Measurements from ENCODE around the gene C1RL.

The C1RL gene

DNA sequence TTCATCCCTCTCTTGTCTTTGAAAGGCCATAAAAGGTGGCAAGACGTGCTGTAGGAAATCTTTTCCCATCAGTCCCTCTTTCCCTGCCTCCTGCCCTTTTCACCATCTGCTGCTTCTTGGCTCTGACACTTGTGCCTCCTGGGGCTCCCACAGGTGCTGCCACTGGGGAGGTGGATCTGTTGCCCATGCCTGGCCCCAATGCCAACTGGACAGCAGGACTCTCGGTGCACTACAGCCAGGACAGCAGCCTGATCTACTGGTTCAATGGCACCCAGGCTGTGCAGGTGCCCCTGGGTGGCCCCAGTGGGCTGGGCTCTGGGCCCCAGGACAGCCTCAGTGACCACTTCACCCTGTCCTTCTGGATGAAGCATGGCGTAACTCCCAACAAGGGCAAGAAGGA, 27.7 kb upstream of the C1RL start:
- DNase-seq (ENCODE audit: low spot score): no peak

GRCh38 chr12:7136071-7136470, 27.1 kb upstream of the C1RL start:
- no peak for DNase-seq (ENCODE audit: low spot score)

- DNase-seq (ENCODE audit: low spot score): no peak
Measured at GRCh38 chr12:7134396-7135166, 25.6 kb upstream of the C1RL start.

DNA sequence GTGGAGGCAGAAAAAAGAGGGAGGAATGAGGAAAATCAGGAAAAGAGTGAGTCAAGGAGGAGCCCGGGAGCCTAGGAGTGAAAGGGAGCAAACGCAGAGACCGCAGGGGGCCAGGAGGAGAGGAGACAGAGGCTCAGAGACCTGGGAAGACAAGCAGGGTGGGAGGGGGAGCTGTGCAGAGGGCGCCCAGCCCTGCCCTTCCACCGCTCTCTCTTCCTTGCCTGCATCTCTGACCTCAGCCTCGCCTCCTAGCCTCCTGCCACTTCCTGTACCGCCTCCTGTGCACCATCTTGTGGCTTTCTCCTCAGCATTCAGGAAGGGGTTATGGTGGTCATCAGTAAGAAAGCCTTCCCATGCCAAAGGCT, 22.5 kb upstream of the C1RL start:
- DNase-seq (ENCODE audit: low spot score): peak; percentile 53

- peak; percentile 77 for DNase-seq (ENCODE audit: low spot score)
Measured at GRCh38 chr12:7130701-7131501, 21.9 kb upstream of the C1RL start.

- DNase-seq (ENCODE audit: low spot score): peak; percentile 80
Measured at GRCh38 chr12:7129872-7130691, 21.1 kb upstream of the C1RL start, which contains the start of gene CLSTN3. CLSTN3 (plus strand) TSS chr12:7130371; CDS start chr12:7130649, 278 bp downstream.

DNA sequence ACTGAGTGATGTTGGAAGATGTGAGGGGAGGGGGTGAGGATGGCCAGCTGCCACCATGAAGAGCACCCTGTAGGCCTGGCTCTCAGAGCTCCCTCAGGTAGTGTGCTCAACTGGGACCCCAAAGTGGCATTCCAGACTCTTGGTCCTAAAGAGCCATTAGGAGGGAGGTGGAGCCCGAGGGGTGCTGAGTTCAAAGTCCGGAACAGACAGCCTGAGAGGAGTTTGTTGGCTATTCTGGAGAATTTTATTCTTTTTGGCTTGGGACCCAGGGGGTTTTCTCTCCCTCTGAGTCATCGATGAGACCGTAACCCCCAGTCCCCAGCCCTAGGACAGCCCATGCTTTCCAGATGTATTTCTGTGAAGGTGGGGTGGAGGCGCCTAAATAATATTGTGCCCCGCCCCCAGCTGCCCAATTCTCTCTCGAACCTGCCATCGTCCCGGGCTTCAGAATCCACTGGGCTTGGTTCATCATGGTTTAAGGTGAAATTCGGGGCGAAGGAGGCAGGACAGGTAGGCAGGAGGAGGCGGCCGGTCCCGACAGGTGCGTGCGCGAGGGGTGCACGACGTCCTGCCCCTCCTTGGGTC, 20.4 kb upstream of the C1RL start:
- DNase-seq (ENCODE audit: low spot score): no peak

GRCh38 chr12:7128681-7129286, 19.8 kb upstream of the C1RL start, which contains the start of gene RBP5:
RBP5 (minus strand) TSS chr12:7128889; CDS start chr12:7128775, 114 bp downstream.
- peak; percentile 37 for DNase-seq (ENCODE audit: low spot score)

- peak; percentile 1 for DNase-seq (ENCODE audit: low spot score)
Measured at GRCh38 chr12:7127916-7128626, 19.1 kb upstream of the C1RL start.

- no peak for DNase-seq (ENCODE audit: low spot score)
Measured at GRCh38 chr12:7125632-7126227, 16.7 kb upstream of the C1RL start.

DNA sequence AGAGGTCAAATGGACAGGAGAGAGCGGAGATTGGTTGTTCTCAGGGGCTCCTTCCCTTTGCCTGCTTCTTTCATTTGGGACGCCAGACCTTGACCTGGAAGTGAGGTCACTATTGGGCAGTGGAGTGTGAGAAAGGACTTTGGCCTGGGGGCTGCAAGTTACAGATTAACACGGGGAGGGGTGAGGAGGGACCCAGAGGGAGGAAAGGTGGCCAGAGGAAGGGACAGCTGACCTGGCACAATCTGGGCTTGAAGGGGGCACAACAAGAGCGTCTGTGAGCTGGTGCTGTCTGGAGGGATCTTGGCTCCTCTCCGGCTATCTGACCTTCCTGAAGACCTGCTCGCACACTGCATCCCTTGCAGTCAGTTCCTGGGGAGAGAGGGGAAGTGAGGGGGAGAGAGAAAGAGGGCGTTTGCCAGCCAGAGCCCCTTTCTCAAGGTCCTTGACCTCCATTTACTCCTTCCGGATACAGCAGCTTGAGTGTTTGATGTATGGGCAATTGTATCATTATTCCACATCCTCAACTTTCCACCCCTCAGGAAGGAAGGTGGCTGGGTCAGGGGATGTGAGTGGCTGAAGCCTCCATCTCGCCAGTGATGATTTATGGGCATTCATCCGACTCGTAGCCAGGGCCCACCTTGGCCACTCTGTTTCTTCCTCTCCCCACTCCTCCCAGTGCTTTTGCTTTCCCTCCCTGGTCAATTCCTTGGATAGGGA, 14.9 kb upstream of the C1RL start:
- DNase-seq (ENCODE audit: low spot score): no peak

- no peak for DNase-seq (ENCODE audit: low spot score)
Measured at GRCh38 chr12:7122811-7123769, 14.1 kb upstream of the C1RL start.

DNA sequence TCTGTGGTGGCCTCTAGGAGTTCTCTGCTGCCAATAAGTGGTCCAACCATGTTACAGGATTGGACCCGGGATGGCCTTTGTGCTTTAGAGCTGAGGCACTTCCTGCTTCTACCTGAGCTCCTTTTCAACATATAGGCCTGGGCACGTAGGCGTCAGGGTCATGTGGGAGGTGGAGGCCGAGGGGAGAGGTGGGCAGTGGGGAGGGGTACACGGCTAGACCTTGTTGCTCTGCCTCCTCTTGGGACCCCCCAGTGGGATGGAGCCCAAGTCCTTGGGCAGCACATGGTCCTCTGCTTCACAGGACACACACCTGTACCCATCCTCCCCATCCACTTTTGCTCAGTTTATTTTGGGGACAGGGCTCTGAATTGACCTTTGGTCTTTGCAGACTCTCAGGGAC, 12.3 kb upstream of the C1RL start:
- no peak for DNase-seq (ENCODE audit: low spot score)

DNA sequence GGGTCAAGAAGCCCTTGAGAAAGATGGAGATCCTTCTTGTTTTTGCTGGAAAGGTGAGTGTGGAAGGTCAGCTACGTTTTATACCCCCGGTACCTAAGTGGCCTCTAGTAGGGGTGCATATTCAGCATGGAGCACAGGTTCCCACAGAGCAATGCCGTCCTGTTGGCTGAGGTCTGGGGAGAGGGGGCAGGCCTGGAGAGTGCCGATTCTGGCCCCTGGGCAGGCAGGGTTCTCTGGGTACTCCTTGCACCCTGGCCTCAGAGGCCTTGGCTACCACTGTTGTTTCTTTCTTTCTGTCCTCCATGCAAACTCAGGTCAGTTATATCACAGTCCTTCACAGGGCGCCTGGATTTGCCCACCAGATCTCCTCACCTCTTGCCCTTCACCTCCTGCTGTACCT, 11.2 kb upstream of the C1RL start:
- no peak for DNase-seq (ENCODE audit: low spot score)

GRCh38 chr12:7118881-7119280, 9.9 kb upstream of the C1RL start:
- no peak for DNase-seq (ENCODE audit: low spot score)

- DNase-seq (ENCODE audit: low spot score): no peak
Measured at GRCh38 chr12:7117670-7118069, 8.7 kb upstream of the C1RL start.

- no peak for DNase-seq (ENCODE audit: low spot score)
Measured at GRCh38 chr12:7116916-7117315, 7.9 kb upstream of the C1RL start.

GRCh38 chr12:7116196-7116595, 7.2 kb upstream of the C1RL start:
- no peak for DNase-seq (ENCODE audit: low spot score)

- DNase-seq (ENCODE audit: low spot score): no peak
Measured at GRCh38 chr12:7114851-7115250, 5.8 kb upstream of the C1RL start.
